ENCODE measurements around the gene PPARD. TPM values are rescaled to one million over a fixed set of nuclear protein-coding genes. Genes with fewer than 3 reads are reported as not detected.

The PPARD gene
- total RNA-seq, 6 experiments from 2014 or later, result 5.2 to 18.8 (median 5.9) TPM

DNA sequence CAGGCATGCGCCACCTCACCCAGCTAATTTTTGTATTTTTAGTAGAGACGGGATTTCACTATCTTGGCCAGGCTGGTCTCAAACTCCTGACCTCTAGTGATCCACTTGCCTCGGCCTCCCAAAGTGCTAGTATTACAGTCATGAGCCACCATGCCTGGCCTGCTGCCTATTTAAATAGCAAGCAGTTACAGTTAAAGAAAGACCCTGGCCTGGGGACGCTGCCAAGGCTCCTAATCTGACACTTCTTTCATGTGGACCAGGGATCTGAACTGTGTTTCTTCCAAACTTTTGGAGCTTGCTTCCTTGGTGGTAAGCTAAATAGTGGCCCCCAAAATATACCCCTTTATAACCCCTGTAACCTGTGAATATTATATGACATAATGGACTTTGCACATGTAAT, 15.3 kb downstream of the PPARD start:
- 48% methylated on average over 3 of the region's 4 CpGs for WGBS (ENCODE audit: insufficient coverage, low coverage, low lambda C conversion rate, missing lambda C conversion rate)
- no peak overlapping the region for H3K4me3 ChIP-seq
- peaks cover 0 to 6% (median 2%) of the 10 kb centered on the region in 4 donors for H3K36me3 ChIP-seq
- TF ChIP-seq POLR2A (IDR thresholded peaks at IDR 0.05), result no peak
- TF ChIP-seq, protein P1, sequence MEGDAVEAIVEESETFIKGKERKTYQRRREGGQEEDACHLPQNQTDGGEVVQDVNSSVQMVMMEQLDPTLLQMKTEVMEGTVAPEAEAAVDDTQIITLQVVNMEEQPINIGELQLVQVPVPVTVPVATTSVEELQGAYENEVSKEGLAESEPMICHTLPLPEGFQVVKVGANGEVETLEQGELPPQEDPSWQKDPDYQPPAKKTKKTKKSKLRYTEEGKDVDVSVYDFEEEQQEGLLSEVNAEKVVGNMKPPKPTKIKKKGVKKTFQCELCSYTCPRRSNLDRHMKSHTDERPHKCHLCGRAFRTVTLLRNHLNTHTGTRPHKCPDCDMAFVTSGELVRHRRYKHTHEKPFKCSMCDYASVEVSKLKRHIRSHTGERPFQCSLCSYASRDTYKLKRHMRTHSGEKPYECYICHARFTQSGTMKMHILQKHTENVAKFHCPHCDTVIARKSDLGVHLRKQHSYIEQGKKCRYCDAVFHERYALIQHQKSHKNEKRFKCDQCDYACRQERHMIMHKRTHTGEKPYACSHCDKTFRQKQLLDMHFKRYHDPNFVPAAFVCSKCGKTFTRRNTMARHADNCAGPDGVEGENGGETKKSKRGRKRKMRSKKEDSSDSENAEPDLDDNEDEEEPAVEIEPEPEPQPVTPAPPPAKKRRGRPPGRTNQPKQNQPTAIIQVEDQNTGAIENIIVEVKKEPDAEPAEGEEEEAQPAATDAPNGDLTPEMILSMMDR (IDR thresholded peaks at IDR 0.05), result no peak
- intact Hi-C loops (cut with DNase I), result no loop called here
- H3K27me3 ChIP-seq, result no peaks in the 10 kb centered on the region
- ATAC-seq (no peak), DNase-seq (no peak)
- H3K27ac ChIP-seq, result no peak overlapping the region
- no peaks in the 10 kb centered on the region for H3K9me3 ChIP-seq
- peaks cover 0 to 32% (median 10%) of the 10 kb centered on the region in 4 donors for H3K4me1 ChIP-seq

DNA sequence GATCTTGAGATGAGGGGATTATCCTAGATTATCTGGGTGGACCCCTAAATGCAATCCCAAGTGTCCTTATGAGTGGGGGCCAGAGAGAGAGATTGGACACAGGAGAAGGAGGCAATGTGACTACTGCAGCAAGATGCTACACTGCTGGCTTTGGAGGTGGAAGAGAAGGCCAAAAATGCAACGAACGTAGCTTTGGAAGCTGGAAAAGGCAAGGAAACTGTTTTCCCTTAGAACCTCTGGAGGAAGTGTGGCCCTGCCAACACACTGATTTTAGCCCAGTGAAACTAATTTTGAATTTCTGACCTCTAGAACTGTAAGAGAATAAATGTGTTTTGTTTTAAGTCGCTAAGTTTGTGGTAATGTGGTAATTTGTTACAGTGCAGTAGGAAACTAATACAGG, 15.7 kb downstream of the PPARD start:
- peaks cover 0 to 32% (median 10%) of the 10 kb centered on the region in 4 donors for H3K4me1 ChIP-seq
- WGBS (ENCODE audit: insufficient coverage, low coverage, low lambda C conversion rate, missing lambda C conversion rate), result 65% methylated on average over 3 of the region's 3 CpGs
- DNase-seq (no peak), ATAC-seq (no peak)
- intact Hi-C loops (cut with DNase I), result no loop called here
- H3K27ac ChIP-seq, result no peak overlapping the region
- no peak overlapping the region for H3K4me3 ChIP-seq
- no peaks in the 10 kb centered on the region for H3K9me3 ChIP-seq
- H3K27me3 ChIP-seq, result no peaks in the 10 kb centered on the region
- TF ChIP-seq, protein P1 (IDR thresholded peaks at IDR 0.05), result no peak
- no peak for TF ChIP-seq POLR2A (IDR thresholded peaks at IDR 0.05)
- H3K36me3 ChIP-seq, result peaks cover 0 to 6% (median 2%) of the 10 kb centered on the region in 4 donors

DNA sequence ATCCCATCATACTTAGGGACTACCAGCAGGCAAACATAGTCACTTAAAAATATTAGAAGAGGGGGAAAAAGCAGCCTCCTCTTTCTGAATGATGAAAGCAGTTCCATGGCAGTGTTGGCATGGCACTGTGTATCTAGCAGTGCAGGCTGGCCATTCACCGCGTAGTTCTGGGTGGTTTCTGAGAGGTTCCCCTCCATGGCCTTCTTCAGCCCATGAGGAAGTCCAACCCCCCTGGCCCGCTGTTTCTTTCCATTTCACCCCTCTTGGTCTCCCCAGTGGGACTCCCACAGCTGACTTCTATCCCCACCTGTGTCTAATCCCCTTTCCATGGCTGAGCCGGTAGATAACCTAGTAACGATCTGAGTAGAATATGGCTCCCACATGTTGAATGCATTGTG, 17.0 kb downstream of the PPARD start:
- no peak for DNase-seq
- no peaks in the 10 kb centered on the region for H3K9me3 ChIP-seq
- no peak for ATAC-seq
- intact Hi-C loops (cut with DNase I), result no loop called here
- H3K36me3 ChIP-seq, result no peaks in the 10 kb centered on the region
- WGBS (ENCODE audit: insufficient coverage, low coverage, low lambda C conversion rate, missing lambda C conversion rate), result 94% methylated on average over 3 of the region's 5 CpGs
- no peaks in the 10 kb centered on the region for H3K27me3 ChIP-seq
- peak overlapping the region in 1 of 3 donors; percentile 78 for H3K27ac ChIP-seq
- no peak for TF ChIP-seq POLR2A (IDR thresholded peaks at IDR 0.05)
- TF ChIP-seq, protein P1 (IDR thresholded peaks at IDR 0.05), result no peak
- H3K4me1 ChIP-seq, result peaks cover 0 to 32% (median 10%) of the 10 kb centered on the region in 4 donors
- H3K4me3 ChIP-seq, result no peak overlapping the region

DNA sequence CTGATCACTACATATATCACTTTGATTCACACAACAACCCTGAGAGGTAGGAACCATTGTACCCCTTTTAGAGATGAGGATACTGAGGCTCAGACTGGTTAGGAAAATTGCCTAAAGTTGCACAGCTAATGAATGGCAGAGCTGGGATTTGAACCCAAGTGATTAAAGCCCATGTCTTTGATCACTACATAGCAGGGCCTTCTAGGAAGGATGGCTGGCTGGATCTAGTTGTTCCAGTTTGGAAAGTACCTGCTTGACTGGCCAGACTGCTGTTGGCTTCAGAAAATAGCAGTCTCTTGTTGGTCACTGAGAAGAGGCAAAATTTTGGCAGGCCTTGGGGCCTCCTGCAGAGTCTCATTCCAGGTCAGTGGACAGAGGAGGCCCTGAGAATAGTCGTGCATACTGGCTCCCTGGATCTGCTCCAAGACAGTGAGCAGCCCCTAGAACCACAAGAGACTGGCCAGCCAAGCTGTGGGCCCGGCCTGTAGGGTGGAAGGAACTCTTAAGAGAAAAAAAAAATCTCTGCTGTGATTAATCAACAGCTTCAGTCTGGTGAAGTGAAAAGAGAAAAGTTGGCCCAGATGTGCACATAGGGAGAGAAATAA, 17.5 kb downstream of the PPARD start:
- Histone ChIP-seq H3K27me3 (no peaks in the 10 kb centered on the region), H3K4me3 (no peak overlapping the region), H3K27ac (peak overlapping the region; percentile 30 to 78 (median 32)), H3K36me3 (no peaks in the 10 kb centered on the region), H3K4me1 (peaks cover 0 to 32% (median 10%) of the 10 kb centered on the region in 4 donors), H3K9me3 (no peaks in the 10 kb centered on the region)
- DNase-seq (peak in 1 of 3 donors; percentile 68), ATAC-seq (peak; percentile 8 to 57 (median 28))
- intact Hi-C loops (cut with DNase I), result no loop called here
- TF ChIP-seq, protein P1 (IDR thresholded peaks at IDR 0.05), result no peak
- no peak for TF ChIP-seq POLR2A (IDR thresholded peaks at IDR 0.05)
- 23% methylated on average over 2 of the region's 2 CpGs for WGBS (ENCODE audit: insufficient coverage, low coverage, low lambda C conversion rate, missing lambda C conversion rate)
